Stimulated activated memory B cell treated with anti-CD40 and anti-IgM and Interleukin-4, amounts not matched to agents 10 μg/mL and 1 μg/mL and 100 μg/mL, for 72 hours (primary cell): ENCODE results near the gene CSTF1.

Experiments
- ATAC-seq: fragments of 150-1000 bp; cut with Tn5 transposase; 2 replicates; pipeline ENCODE4 v1.10.0; 2021
- H3K27ac Mint-ChIP-seq: one replicate; pipeline ENCODE4 v1.8.0; 2022; ENCODE audit warnings: mild to moderate bottlenecking, mixed read lengths
- H3K27me3 Mint-ChIP-seq: one replicate; pipeline ENCODE4 v1.8.0; 2022; ENCODE audit warnings: mixed read lengths
- H3K36me3 Mint-ChIP-seq: one replicate; pipeline ENCODE4 v1.8.0; 2022; ENCODE audit warnings: mixed read lengths
- H3K4me1 Mint-ChIP-seq: one replicate; pipeline ENCODE4 v1.8.0; 2022; ENCODE audit warnings: mixed read lengths
- H3K4me3 Mint-ChIP-seq: one replicate; pipeline ENCODE4 v1.8.0; 2022; ENCODE audit warnings: mild to moderate bottlenecking, moderate library complexity, mixed read lengths
- H3K9me3 Mint-ChIP-seq: one replicate; pipeline ENCODE4 v1.8.0; 2022; ENCODE audit warnings: mixed read lengths

CSTF1 gene

GRCh38 chr20:56440346-56441007 lies 48.0 kb downstream of the CSTF1 start:
- no peaks in the 10 kb centered on the region for H3K36me3 Mint-ChIP-seq
- no peaks in the 10 kb centered on the region for H3K9me3 Mint-ChIP-seq
- H3K27me3 Mint-ChIP-seq = peaks cover 1% of the 10 kb centered on the region
- peaks cover 19% of the 10 kb centered on the region for H3K4me1 Mint-ChIP-seq
- ATAC-seq = no peak
- H3K27ac Mint-ChIP-seq = no peak overlapping the region
- H3K4me3 Mint-ChIP-seq = no peak overlapping the region

DNA sequence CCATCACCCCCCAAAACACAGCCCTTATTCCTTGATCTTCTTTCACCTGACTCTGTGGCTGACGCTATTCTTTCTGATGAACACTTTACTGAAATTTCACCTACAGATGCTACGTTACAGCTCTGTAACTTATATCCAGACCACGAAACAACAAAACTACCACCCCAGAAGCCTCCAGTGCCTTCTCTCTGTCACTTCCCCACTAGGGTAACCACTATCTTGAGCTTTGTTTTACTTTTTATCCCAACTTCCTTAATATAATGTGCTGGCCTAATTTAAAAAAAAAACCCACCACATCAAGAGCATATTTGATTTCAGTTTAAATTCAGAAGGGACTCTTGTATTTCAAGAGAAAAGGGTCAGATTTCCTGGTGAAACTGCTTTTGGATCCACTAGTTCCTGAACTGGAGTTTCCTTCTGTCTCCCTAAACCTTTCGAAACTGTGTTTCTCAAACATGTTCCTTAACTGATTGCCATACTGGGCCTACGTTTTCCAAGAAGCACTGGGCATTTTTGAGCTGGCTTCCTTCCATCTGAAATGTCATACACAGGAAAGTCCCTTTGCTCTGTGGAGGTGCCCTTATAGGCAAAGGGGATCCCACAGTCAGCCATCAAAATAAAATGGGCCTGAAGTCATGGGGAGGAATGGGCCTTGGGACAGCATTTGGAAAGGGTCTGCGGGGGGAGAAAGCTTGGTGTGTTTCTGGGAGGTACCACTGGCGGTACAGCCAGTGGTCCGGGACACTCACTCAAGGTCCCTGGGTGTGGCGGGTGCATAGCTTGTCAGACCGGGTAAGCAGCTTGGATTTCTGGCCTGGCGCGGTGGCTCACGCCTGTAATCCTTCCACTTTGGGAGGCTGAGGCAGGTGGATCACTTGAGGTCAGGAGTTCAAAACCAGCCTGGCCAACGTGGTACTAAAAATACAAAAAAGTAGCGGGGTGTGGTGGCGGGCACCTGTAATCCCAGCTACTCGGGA lies 50.2 kb downstream of the CSTF1 start:
- H3K4me3 Mint-ChIP-seq = no peak overlapping the region
- H3K9me3 Mint-ChIP-seq = no peaks in the 10 kb centered on the region
- ATAC-seq = no peak
- H3K27me3 Mint-ChIP-seq = peaks cover 8% of the 10 kb centered on the region
- H3K4me1 Mint-ChIP-seq = peaks cover 19% of the 10 kb centered on the region
- peak overlapping the region; percentile 31 for H3K27ac Mint-ChIP-seq
- H3K36me3 Mint-ChIP-seq = no peaks in the 10 kb centered on the region

DNA sequence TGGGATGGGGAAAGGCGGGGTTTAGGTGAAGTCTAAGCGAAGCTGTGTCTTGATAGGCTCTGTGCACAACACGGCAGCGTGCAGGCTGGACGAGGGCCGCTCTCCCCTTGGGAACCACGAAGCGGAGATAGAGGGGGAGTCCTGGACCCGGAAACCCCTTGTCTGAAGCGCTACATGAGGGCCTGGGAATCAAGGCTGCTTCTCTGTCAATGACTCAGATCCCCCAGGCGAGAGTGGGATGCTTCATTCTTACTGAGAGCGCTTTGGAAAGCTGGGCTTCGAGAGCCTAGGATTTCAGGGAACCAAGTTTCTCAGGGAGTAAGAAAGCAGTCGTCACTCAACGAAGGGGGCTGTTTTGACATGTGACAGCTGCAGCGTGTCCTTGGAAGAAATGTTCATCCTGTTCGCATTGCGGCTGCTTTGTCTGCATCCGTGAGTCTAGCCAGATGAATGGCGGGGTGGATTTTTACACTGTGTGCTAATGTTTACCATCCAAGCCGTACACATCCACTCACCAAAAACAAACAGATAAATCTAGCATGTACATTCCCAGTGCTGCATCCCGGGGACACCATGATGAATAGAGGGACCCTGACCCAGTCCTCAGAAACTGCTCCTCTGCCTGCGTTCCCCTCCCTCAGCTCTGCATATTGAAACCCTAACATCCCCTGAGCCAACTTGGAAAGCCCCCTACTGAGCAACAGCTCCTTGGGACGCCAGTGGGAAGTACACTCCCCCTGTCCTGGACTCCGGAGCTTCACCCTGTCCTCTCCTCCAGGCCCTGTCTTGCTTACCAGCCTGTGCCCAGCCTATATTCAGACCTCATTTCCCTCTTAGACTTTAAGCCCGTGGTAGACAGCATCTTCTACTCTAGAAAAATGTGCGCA lies 51.5 kb downstream of the CSTF1 start:
- Mint-ChIP-seq H3K27ac (no peak overlapping the region), H3K9me3 (no peaks in the 10 kb centered on the region)

DNA sequence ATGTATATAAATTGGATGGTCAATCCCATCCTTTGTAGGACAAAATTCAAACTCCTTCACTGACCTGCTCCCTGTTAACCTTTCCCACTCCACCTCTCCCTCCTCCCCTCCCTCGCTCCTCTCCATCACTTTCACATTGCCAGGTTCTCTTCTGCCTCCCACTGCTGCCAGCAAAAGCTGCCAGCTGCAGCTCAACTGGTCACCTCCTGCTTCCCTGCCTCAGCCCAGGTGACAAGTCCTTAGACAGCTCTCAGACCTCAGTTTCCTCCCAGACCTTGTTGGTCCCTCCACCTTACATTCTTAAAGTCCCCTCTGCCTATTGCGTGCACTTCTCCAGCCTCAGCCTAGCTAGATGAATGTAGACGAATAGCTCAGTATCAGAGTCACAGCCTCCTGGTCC lies 52.7 kb downstream of the CSTF1 start:
- Mint-ChIP-seq H3K4me3 (no peak overlapping the region), H3K27ac (no peak overlapping the region), H3K4me1 (peaks cover 20% of the 10 kb centered on the region), H3K9me3 (no peaks in the 10 kb centered on the region), H3K27me3 (peaks cover 8% of the 10 kb centered on the region), H3K36me3 (no peaks in the 10 kb centered on the region)
- ATAC-seq = no peak

More for the DNA sequence above, 51.5 kb downstream of the CSTF1 start:
- Mint-ChIP-seq H3K36me3 (no peaks in the 10 kb centered on the region), H3K4me3 (no peak overlapping the region), H3K27me3 (peaks cover 8% of the 10 kb centered on the region), H3K4me1 (peaks cover 25% of the 10 kb centered on the region)
- no peak for ATAC-seq

DNA sequence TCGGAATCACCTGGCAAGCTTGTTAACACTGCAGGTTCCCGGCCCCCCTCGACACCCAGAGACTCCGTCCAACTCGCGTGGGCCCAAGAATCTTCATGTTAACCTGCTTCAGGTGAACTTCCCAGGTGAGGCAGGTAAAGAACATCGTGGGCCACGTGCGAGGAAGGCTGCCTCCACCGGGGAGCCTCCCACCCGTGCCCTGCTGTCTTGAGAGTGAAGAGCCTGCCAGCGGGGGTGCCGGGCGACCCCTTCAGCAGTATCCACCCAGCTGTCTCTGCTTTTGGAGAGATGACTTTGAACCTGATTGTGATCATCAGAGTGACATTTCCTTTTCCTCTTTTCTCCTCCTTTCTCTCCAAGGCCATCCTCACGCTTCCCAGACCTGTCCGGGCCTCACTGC lies 53.1 kb downstream of the CSTF1 start:
- Mint-ChIP-seq H3K4me3 (no peak overlapping the region), H3K36me3 (no peaks in the 10 kb centered on the region), H3K4me1 (peaks cover 16% of the 10 kb centered on the region), H3K27me3 (peaks cover 8% of the 10 kb centered on the region), H3K27ac (no peak overlapping the region), H3K9me3 (no peaks in the 10 kb centered on the region)
- ATAC-seq = no peak

GRCh38 chr20:56447227-56447626 lies 54.8 kb downstream of the CSTF1 start:
- Mint-ChIP-seq H3K27ac (no peak overlapping the region), H3K4me1 (peaks cover 13% of the 10 kb centered on the region), H3K36me3 (no peaks in the 10 kb centered on the region), H3K4me3 (no peak overlapping the region), H3K9me3 (no peaks in the 10 kb centered on the region), H3K27me3 (peaks cover 8% of the 10 kb centered on the region)
- no peak for ATAC-seq

DNA sequence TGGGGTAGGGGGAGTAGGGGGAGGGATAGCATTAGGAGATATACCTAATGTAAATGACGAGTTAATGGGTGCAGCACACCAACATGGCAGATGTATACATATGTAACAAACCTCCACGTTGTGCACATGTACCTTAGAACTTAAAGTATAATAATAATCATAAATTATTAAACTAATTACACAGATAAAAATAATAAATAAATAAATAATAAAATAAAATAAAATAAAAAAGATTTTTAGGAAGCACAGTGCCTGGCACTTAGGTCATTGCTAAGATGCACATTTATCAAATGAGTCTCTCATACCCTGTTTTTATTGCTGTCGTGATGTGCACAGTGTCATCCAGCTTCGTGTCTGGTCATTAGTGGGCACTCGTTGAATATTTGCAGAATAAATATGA lies 57.0 kb downstream of the CSTF1 start:
- no peak for ATAC-seq
- Mint-ChIP-seq H3K27me3 (peaks cover 8% of the 10 kb centered on the region), H3K9me3 (no peaks in the 10 kb centered on the region), H3K36me3 (no peaks in the 10 kb centered on the region), H3K4me1 (peaks cover 15% of the 10 kb centered on the region), H3K27ac (no peak overlapping the region), H3K4me3 (no peak overlapping the region)

DNA sequence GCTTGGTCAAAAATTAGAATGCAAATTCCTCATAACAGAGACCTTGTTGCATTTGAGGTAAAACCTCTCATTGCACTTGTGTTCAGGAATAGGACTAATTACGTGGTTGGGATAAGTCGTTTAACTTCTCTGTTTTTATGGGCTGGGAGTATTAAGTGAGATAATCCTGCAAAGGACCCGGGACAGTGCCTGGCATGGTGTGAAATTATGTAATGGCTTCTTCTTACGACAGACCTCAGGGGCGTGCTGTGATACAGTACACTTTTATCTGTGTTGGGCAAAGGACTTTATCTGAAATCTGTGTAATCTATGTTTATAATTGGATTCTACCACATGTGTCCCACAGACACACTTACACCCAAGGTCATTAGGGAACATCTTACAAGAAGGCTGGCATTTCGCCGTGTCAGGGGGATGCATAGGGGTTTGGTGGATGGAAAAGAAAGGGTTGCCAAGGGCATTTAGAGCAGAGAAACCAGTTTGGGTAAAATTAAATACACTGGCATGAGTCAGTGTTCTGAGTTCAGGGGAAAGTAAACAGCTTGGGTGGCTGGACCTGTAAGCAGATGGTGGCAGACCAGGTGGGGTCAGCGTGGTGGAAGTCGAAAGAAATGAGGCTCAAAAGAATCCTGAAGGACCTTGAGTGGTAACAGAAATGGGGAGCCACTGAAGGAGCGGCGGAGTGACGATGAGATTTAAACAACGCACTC lies 58.8 kb downstream of the CSTF1 start:
- H3K9me3 Mint-ChIP-seq = no peaks in the 10 kb centered on the region
- no peaks in the 10 kb centered on the region for H3K36me3 Mint-ChIP-seq
- no peak for ATAC-seq
- H3K27me3 Mint-ChIP-seq = no peaks in the 10 kb centered on the region
- H3K27ac Mint-ChIP-seq = no peak overlapping the region
- no peak overlapping the region for H3K4me3 Mint-ChIP-seq
- H3K4me1 Mint-ChIP-seq = peaks cover 15% of the 10 kb centered on the region

DNA sequence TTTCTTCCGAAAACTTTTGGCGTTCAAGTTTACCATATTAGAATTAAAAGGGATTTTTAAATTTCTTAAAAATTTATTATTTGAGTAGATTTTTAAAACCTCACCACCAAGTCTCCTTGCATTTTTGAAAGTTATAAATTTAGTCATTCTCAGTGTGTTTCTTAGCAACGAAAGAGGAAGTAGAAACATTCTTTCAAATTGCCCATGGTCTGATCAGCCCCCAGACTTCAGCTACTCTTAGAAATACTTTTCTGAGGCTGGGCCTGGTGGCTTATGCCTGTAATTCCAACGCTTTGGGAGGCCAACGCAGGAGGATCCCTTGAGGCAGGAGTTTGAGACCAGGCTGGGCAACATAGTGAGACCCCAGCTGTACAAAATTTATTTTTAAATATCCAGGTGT lies 60.9 kb downstream of the CSTF1 start:
- no peaks in the 10 kb centered on the region for H3K27me3 Mint-ChIP-seq
- no peaks in the 10 kb centered on the region for H3K9me3 Mint-ChIP-seq
- peak overlapping the region; percentile 87 for H3K27ac Mint-ChIP-seq
- peaks cover 11% of the 10 kb centered on the region for H3K4me1 Mint-ChIP-seq
- no peaks in the 10 kb centered on the region for H3K36me3 Mint-ChIP-seq
- peak; percentile 68 for ATAC-seq
- no peak overlapping the region for H3K4me3 Mint-ChIP-seq

- H3K27ac Mint-ChIP-seq = peak overlapping the region; percentile 17
- no peaks in the 10 kb centered on the region for H3K9me3 Mint-ChIP-seq
- H3K27me3 Mint-ChIP-seq = no peaks in the 10 kb centered on the region
- no peaks in the 10 kb centered on the region for H3K36me3 Mint-ChIP-seq
- H3K4me3 Mint-ChIP-seq = no peak overlapping the region
- peaks cover 8% of the 10 kb centered on the region for H3K4me1 Mint-ChIP-seq
- ATAC-seq = peak; percentile 73
Measured at GRCh38 chr20:56454754-56455153, 62.3 kb downstream of the CSTF1 start.
